HG03439 (cell line): ENCODE results near the gene BMP2K.
"Not testable (repeated sequence)": the region's sequence is repeated elsewhere in the genome, so short reads cannot be mapped to it uniquely, and the experiment has no call there.

Source experiments
- ATAC-seq: cut with Tn5 transposase; IDR thresholded peaks from one replicate; pipeline ENCODE4 v1.9.1; 2021; ENCODE audit warnings: mild to moderate bottlenecking, moderate library complexity; ENCODE audit not compliant: unreplicated experiment

The BMP2K gene

DNA sequence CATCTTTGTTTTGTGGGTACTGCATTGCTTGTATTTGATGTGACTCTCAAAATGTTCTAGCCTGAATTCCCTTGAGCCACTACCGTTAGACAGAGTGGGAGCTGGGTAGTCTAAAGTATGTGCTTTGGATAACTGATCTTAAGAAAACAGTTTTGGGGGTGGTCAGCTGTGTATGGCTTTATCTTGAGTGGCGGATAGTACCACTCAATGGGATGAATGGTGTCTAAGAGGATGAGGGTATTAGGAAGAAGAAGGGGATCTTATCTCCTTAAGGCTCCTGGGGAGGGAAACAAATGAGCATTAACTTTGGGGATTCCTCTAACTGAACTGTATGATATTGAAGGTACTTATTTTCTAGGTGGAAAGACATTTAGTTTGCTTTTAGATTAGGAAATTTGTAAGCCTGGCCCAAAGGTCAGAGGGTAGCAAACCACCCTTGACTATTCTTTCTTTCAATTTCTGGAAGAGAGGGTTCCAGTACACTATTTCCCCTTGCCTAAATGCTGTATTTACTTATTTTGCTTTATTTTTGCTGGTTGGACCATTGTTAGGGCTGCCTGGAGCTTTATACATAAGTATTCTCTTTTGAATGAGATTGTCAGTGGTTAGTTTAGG is 11.3 kb downstream of the BMP2K start:
- no peak for ATAC-seq

DNA sequence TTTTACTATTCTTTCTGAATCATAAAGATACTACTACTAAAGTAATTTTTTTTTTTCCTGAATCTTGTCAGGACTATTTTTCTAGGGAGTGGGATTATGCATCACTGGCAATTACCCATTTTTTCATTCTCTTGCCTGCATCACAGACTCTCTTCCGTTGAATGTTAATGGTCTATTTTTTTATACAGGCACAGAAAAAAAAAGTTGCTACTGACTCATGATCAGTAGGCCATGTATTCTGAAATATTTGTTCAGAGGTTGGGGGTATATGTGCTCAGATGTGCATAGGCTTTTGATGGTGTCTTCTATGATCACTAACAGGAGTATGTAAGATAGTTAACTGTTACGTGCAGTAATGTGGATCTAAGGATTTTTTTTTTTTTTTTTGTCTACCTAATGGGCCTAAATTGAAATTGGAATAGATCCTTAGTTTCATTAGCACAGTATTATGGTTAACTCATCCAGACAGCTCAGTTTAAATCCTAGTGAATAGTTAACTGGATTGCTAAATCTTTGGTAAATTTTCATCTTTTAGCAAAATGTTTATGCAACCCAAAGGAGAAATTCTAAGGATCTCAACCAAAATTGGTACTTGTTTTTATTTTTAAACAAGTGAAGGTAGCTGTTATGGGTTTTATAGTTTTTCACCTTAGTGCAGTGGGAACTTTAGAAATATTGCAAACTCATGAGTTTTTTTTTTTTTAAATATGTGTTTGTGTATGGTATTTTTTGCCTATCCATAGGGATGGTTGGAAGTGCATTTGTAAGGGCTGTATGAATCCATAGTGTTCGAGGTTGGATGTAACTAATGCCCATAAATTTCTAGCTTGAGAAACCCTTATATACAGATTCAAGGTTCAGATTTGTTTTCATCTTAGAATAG is 12.1 kb downstream of the BMP2K start:
- no peak for ATAC-seq

DNA sequence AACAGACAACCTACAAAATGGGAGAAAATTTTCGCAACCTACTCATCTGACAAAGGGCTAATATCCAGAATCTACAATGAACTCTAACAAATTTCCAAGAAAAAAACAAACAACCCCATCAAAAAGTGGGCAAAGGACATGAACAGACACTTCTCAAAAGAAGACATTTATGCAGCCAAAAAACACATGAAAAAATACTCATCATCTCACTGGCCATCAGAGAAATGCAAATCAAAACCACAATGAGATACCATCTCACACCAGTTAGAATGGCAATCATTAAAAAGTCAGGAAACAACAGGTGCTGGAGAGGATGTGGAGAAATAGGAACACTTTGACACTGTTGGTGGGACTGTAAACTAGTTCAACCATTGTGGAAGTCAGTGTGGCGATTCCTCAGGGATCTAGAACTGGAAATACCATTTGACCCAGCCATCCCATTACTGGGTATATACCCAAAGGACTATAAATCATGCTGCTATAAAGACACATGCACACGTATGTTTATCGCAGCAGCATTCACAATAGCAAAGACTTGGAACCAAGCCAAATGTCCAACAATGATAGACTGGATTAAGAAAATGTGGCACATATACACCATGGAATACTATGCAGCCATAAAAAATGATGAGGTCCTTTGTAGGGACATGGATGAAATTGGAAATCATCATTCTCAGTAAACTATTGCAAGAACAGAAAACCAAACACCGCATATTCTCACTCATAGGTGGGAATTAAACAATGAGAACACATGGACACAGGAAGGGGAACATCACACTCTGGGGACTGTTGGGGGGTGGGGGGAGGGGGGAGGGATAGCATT is 19.7 kb downstream of the BMP2K start:
- ATAC-seq = not testable (repeated sequence)

DNA sequence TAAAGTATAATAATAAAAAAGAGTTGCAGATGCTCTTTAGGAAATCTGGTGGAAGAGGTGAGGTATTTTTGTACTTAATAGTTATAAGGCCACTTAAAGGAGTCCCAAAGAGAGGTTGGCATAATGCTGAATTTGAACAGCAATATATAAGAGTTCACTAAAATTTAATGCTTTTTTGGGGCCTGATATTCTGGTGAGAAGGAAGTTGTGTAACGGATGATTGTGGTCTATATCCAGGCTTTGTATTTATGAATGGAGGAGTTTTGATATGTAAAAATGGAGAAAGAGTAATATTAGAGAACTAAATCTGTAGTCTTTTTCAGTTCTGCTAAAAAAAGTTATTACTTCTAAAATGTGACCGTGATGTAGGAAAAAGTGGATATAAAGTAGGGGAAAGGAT is 20.4 kb downstream of the BMP2K start:
- no peak for ATAC-seq

DNA sequence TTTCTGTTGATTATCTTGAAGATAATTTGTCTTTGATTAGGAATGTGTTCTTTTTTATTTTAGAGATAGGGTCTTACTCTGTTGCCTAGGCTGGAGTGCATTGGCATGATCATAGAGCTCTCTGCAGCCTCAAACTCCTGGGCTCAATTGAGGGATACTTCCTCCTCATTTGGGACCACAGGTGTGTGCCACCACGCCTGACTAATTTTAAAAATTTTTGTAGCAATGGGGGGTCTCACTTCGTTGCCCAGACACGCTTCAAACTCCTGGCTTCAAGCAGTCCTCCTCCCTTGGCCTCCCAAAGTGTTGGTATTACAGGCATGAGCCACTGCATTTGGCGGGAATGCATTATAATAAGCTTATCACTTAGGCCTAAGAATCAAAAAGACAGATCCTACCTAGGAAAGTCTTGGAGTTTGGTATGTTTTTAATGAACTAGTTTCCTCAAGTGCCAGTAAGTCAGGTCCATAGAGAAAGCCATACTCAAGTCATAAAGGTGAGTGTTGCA is 21.7 kb downstream of the BMP2K start:
- ATAC-seq = no peak

DNA sequence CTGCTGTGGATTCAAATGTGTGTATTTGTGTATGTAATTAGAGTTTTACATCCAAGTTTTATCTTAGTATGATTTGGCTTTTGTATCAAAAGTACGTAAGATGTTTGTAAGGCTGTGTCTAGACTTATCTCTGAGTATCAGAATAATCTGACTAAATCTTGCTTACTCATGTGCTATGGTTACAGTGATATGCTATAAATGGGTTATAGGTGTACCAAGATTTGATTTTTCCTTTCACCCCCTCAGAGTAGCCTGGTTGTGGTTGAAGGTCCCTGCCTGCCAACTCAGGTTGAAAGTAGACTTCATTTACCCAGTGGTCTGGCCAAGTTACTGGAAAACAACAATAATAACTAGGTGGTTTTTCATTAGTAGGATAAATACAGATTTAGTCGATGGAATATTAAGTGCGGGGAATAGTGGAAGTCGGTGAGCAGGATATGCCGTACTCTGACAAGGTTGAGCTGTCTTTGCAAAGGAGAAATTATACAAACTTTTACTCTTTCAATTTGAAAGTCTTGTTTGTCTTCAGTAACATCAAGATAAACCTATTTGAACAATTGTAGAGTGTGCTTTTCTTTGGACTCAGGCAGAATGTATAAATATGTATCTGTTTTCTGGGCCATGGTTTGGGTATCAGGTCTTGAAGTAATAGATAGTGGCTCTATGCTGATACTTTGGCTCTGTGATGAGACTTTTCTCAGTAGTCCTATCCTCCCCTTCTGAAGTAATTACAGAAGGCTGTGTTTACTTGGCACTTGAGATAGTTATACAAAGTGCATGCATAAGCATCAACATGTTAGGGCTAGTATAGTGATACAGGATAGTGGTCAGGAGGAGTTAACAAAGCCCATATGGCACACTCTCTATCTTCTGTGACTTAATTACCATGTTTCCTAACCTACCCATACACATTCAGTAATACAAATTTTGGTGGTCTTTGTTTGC is 23.7 kb downstream of the BMP2K start:
- peak; percentile 54 for ATAC-seq

DNA sequence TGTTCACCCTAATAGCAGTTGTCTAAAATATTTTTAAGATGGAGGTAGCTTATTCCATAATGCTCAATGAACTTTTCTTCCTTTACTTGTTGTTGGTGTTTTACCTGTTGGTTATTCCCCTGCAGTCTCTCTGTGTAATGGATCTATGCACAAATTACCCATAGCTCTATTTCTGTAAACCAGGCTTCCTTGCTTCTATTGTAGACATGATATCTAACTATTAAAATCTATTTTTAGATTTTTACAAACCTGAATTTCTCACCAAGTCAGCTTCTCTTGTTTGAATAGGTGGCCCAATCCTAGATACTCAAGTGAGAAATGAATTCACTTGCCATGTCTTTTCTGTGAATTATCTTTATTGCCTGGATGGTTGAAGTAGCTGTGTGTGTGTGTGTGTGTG is 24.8 kb downstream of the BMP2K start:
- no peak for ATAC-seq

DNA sequence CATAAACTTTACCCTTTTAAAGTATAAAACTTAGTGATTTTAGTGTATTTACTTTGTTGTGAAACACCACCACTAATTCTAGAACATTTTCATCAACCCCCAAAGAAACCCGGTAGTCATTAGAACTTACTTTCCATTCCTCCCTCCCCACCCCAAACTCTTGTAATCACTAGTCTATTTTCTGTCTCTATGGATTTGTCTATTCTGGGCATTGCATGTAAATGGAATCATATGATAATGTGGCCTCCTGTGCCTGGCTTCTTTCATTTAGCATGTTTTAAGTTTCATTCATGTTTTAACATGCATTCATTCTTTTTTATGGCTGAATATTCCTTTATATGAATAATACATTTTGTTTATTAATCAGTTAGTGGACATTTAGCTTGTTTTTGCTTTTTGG is 27.8 kb downstream of the BMP2K start:
- no peak for ATAC-seq

DNA sequence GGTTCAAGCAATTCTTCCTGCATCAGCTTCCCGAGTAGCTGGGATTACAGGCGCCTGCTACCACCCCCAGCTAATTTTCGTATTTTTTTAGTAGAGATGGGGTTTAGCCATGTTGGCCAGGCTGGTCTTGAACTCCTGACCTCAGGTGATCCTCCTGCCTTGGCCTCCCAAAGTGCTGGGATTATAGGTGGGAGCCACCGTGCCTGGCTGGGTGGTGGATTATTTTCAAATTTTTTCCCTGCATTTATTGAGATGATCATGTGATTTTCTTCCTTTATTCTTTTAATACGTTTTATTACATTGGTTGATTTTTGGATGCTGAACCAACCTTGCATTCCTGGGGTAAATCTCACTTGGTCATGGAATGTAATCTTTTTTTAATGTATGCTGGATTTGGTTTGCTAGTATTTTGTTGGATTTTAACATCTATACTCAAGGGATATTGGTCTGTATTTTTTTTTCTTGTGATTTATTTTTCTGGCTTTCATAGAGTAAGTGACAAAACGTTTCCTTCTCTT is 30.9 kb downstream of the BMP2K start:
- no peak for ATAC-seq

DNA sequence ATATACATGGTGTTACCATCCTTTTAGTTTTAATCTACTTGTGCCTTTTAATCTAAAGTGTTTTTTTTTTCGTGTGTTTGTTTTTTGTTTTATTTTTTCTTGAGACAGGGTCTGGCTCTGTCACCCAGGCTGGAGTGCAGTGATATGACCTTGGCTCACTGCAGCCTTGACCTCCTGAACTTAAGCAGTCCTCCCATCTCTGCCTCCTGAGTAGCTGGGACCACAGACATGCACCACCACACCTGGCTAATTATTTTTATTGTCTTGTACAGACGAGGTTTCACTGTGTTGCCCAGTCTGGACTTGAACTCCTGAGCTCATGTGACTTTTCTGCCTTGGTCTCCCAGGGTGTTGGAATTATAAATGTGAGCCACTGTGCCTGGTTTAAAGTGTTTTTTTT is 33.1 kb downstream of the BMP2K start:
- ATAC-seq = no peak

DNA sequence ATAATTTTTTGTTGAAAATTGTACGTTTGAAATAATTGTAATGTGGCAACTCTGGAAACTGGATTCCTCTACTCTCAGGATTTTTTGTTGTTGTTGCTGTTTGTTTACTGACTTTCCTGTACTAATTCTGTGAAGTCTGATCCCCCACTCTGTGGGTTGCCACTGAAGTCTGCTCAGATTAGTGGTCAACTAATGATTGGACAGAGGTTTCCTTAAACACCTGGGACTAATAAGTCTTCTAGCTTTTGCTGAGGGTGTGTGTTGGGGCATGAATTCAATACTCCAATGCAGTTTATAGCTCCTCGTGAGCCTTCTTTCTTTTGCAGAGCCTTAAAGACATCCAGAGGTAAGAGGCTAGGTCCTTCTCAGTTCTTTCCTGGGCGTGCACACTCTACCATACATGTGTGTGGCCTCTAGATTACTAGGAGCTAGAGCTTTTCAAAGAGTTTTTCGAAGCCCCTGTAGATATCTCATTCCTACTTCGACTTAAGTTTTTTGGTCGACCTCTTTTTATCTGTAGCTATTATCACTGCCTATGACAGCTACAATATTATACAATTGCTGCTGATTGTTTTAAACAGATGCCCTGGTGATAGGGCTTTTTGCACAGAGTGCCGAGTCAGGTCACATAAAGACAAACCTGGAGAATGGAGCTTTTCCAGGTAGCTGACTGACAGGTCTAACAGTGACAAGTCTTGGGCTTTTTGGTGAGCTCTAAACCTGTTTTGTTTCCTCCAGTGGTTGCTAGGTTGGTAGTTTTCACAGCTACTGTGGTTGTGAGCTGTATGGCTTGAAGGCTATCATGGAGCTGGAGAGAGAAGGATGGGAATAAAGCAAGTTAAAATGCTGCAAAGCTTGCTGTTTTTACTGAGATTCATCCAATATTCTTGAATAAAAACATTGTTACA is 34.0 kb downstream of the BMP2K start:
- ATAC-seq = no peak

DNA sequence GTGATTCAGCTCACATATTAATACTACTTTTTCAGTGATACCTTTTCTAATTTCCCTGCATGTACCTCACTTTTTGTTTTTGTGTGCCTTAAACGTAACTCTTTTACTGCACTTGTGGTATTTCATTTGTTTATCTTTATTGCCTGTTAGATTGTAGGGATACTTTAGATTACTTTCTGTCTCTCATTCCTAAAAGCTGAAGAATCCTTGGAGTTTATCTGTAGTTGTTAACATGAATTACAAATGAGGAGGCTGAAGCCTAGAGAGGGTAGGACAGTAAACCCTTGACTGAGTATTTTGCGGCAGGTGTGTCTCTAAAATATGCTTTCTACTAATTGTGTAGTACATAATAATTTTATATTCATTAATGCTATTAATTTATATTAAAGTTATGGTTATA is 34.9 kb downstream of the BMP2K start:
- ATAC-seq = no peak

DNA sequence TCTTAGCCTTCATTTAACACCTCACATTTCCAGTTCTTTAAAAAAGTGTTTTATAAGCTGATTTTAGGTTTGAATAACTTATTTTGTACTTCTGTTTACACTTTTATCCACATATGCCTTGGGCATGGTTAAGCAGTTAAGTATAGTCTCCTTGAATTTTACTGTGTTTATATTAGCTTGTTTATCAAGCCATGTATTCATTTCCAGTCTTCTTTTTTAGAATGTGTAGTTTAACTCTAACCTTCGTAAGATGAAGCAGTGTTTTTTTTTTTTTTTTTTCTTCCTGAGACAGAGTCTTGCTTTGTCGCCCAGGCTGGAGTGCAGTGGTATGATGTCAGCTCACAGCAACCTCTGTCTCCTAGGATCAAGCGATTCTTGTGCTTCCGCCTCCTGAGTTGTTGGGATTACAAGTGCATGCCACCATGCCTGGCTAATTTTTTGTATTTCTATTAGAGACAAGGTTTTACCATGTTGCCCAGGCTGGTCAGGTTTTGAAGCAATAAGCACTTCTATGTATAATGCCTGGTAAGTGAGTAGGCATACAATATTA is 42.5 kb downstream of the BMP2K start:
- ATAC-seq = no peak

DNA sequence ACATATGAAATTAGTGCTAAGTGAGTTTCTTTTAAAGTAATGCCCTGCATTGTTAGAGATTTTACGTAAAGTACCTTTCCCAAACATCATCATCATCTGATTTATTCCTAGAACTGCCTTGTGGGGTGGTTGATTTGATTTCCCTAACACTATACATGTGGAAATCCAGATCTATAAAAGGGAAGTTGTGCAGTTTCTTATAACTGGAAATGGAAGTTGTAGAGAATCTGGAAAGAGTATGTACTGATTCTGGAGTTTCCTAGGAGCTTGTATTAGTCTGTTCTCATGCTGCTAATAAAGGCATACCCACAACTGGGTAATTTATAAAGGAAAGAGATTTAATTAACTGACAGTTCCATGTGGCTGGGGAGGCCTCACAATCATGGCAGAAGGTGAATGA is 47.9 kb downstream of the BMP2K start:
- ATAC-seq = no peak

DNA sequence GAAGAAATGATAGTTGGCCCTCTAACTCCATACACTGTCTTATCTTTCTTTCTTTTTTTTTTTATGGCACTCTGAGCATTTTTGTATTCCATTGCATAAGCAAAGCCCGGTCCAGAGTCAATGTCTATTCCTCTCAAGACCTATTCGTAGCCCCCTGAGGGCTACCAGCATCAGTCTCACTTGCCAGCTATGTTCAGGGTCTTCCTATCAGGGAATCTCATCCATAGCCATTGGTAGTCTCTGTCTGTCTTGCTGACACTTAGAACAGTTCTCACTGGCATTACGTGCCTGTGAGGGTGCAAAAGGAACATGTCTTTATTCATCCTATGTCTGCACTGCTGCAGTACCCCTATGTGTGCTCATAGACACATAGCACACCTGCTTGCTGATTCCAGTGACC is 51.0 kb downstream of the BMP2K start:
- no peak for ATAC-seq

DNA sequence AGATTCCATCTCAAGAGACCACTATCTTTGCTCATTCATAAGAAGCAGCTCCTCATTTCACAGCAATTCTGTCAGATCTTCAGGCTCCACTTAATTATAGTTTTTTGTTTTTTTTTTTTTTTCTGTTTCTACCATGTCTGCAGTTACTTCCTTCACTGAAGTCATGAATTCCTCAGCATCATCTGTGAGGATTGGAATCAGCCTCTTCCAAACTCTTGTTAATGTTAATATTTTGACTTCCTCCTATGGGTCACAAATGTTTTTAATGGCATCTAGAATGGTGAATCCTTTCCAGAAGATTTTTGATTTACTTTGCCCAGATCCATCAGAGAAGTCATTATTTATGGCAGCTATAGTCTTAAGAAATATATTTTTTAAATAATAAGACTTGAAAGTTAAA is 53.1 kb downstream of the BMP2K start:
- ATAC-seq = no peak

DNA sequence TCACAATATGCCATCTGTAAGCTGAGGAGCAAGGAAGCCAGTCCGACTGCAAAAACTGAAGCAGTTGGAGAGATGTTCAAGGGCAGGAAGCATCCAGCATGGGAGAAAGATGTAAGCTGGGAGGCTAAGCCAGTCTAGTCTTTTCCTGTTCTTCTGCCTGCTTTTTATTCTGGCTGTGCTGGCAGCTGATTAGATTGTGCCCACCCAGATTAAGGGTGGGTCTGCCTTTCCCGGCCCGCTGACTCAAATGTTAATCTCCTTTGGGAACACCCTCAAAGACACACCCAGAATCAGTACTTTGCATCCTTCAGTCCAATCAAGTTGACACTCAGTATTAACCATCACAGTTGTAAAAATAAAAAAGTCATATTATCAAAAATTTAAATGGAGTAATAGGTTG is 63.5 kb downstream of the BMP2K start:
- ATAC-seq = not testable (repeated sequence)

DNA sequence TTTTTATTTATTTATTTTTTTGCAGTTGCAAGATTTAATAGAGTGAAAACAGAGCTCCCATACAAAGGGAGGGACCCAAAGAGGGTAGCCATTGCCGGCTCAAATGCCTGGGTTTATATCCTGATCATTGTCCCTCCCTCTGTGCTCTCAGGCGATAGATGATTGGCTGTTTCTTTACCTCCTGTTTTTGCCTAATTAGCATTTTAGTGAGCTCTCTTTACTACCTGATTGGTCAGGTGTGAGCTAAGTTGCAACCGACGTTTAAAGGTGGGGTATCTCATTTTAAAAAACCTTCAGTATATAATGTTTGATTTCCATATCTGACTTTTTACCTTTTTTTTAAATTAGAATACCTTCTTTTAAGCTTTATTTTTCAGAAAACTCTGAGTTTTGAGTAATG is 64.1 kb downstream of the BMP2K start:
- ATAC-seq = not testable (repeated sequence)

DNA sequence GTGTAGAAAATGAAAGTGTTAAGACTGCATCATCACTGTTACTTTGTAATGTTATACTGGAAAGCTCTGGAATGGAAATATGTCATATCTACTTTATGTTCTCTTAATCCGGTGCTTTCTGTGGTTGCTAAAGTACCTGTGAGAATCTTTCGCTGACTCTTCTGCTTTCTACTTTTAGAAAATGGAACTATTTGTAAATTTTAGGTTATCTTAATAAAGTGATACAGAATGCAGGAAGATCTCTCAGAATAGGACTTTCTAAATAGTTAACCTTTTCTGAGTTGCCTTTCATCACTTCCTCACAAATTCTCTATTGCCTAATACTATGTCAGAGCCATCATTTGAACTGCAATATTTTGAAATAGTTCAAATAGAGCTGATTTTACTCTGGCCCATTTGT is 69.3 kb downstream of the BMP2K start:
- peak; percentile 83 for ATAC-seq
